Measurements from ENCODE around the gene ABHD8.
"Not testable (repeated sequence)": the region's sequence is repeated elsewhere in the genome, so short reads cannot be mapped to it uniquely, and the experiment has no call there.

ABHD8 gene

GRCh38 chr19:17296976-17297375, 6.2 kb downstream of the ABHD8 start:
- DNase-seq (ENCODE audit: low read depth in 2 of 2) = no peak

- no peak for DNase-seq (ENCODE audit: low read depth in 2 of 2)
Observed at GRCh38 chr19:17296273-17296672, 7.0 kb downstream of the ABHD8 start.

- not testable (repeated sequence) for DNase-seq (ENCODE audit: low read depth in 2 of 2)
Observed at GRCh38 chr19:17295551-17295950, 7.7 kb downstream of the ABHD8 start.

GRCh38 chr19:17294051-17294891, 9.0 kb downstream of the ABHD8 start:
- DNase-seq (ENCODE audit: low read depth in 2 of 2) = no peak

GRCh38 chr19:17293605-17294004, 9.6 kb downstream of the ABHD8 start:
- no peak for DNase-seq (ENCODE audit: low read depth in 2 of 2)

- DNase-seq (ENCODE audit: low read depth in 2 of 2) = peak; percentile 56 to 59
Observed at GRCh38 chr19:17292301-17293074, 10.7 kb downstream of the ABHD8 start.

- DNase-seq (ENCODE audit: low read depth in 2 of 2) = no peak
Observed at GRCh38 chr19:17289489-17289888, 13.7 kb downstream of the ABHD8 start.

- no peak for DNase-seq (ENCODE audit: low read depth in 2 of 2)
Observed at GRCh38 chr19:17286752-17287151, 16.5 kb downstream of the ABHD8 start.

- DNase-seq (ENCODE audit: low read depth in 2 of 2) = no peak
Observed at GRCh38 chr19:17286263-17286662, 17.0 kb downstream of the ABHD8 start.

- DNase-seq (ENCODE audit: low read depth in 2 of 2) = no peak
Observed at GRCh38 chr19:17285415-17286135, 17.6 kb downstream of the ABHD8 start.

- DNase-seq (ENCODE audit: low read depth in 2 of 2) = no peak
Observed at GRCh38 chr19:17283504-17283996, 19.7 kb downstream of the ABHD8 start.

GRCh38 chr19:17282488-17283125, 20.6 kb downstream of the ABHD8 start:
- DNase-seq (ENCODE audit: low read depth in 2 of 2) = peak; percentile 50 to 62

GRCh38 chr19:17281391-17282304, 21.6 kb downstream of the ABHD8 start, which contains the start of gene ANKLE1:
TSS of gene ANKLE1 (plus strand) at chr19:17281901. CDS start at chr19:17281921, 20 bp downstream.
- DNase-seq (ENCODE audit: low read depth in 2 of 2) = no peak

- DNase-seq (ENCODE audit: low read depth in 2 of 2) = no peak
Observed at GRCh38 chr19:17279436-17279835, 23.8 kb downstream of the ABHD8 start.

- DNase-seq (ENCODE audit: low read depth in 2 of 2) = no peak
Observed at GRCh38 chr19:17275441-17276175, 27.6 kb downstream of the ABHD8 start.

GRCh38 chr19:17274892-17275291, 28.3 kb downstream of the ABHD8 start:
- DNase-seq (ENCODE audit: low read depth in 2 of 2) = not testable (repeated sequence)

- no peak for DNase-seq (ENCODE audit: low read depth in 2 of 2)
Observed at GRCh38 chr19:17268754-17269153, 34.5 kb downstream of the ABHD8 start.

- DNase-seq (ENCODE audit: low read depth in 2 of 2) = peak; percentile 79 to 80
Observed at GRCh38 chr19:17266975-17267788, 36.0 kb downstream of the ABHD8 start, which contains the start of gene BABAM1. TSS of gene BABAM1 (plus strand) at chr19:17267443. CDS start at chr19:17268807, 1,364 bp downstream.

- no peak for DNase-seq (ENCODE audit: low read depth in 2 of 2)
Observed at GRCh38 chr19:17266589-17266974, 36.6 kb downstream of the ABHD8 start.

Data from stimulated activated CD8-positive, alpha-beta memory T cell treated with anti-CD3 and anti-CD28 coated beads, Interleukin-2, amount 100 ng/mL, for 1 hour (primary cell).